ENCODE data around the gene SPATA46. TPM values are rescaled to one million over a fixed set of nuclear protein-coding genes. Genes with fewer than 3 reads are reported as not detected.

The SPATA46 gene
- total RNA-seq, 1 experiment from 2014 or later = not detected

- ChIA-PET POLR2A (no interaction called here), CTCF (no interaction called here), RAD21 (ENCODE audit: low non-redundant PET in 1 of 2, low total read pairs in 2 of 2, uncharacterized antibody in 2 of 2, unreplicated experiment in 2 of 2) (no interaction called here)
- Histone ChIP-seq H3K4me2 (ENCODE audit: low read length) (no peak overlapping the region), H3K79me2 (ENCODE audit: insufficient read depth, low read length) (no peaks in the 10 kb centered on the region), H4K20me1 (ENCODE audit: insufficient read depth) (no peaks in the 10 kb centered on the region), H3K9me3 (ENCODE audit: control insufficient read depth in 1 of 2, insufficient read depth in 1 of 2, low read depth in 1 of 2, low read length in 2 of 2) (no peaks in the 10 kb centered on the region), H3K27ac (ENCODE audit: low read depth, low read length) (no peak overlapping the region), H3K9me2 (ENCODE audit: insufficient read depth) (no peaks in the 10 kb centered on the region), H3K36me3 (ENCODE audit: control insufficient read depth in 1 of 2, insufficient read depth in 2 of 2, low read length in 2 of 2) (no peaks in the 10 kb centered on the region), H3K9ac (ENCODE audit: low read length) (no peak overlapping the region), H2AFZ (ENCODE audit: low read depth, low read length, poor library complexity, severe bottlenecking) (no peak overlapping the region), H3K4me1 (ENCODE audit: control insufficient read depth in 1 of 2, insufficient read depth in 2 of 2, low read length in 2 of 2) (peaks cover 28 to 36% of the 10 kb centered on the region in 2 experiments; a peak in 3 of 4 replicates), H3K27me3 (ENCODE audit: insufficient read depth, low read length) (no peaks in the 10 kb centered on the region), H3K4me3 (replicated peaks in 1 of 2; ENCODE audit: low read depth in 1 of 2, low read length in 2 of 2) (no peak overlapping the region)
- no TSS peak for BruUV-seq (replicated peaks)
- TF ChIP-seq TCF7L2 (IDR thresholded peaks at IDR 0.05; ENCODE audit: borderline replicate concordance, extremely low read depth, insufficient read depth, insufficient read length) = no peak
- DNase-seq (ENCODE audit: low read depth, low spot score) = no peak
- ATAC-seq = no peak
- intact Hi-C loops (cut with micrococcal nuclease) = no loop called here
These were observed 46.2 kb upstream of the SPATA46 start for GRCh38 chr1:162422662-162423375.

GRCh38 chr1:162421258-162422164, 44.9 kb upstream of the SPATA46 start:
- H3K4me2 ChIP-seq (ENCODE audit: low read length) = 0 out of 2 replicates have a peak overlapping the region, but pooled peaks have one; percentile 8
- no peaks in the 10 kb centered on the region for H3K9me3 ChIP-seq (ENCODE audit: control insufficient read depth in 1 of 2, insufficient read depth in 1 of 2, low read depth in 1 of 2, low read length in 2 of 2)
- RAD21 ChIA-PET (ENCODE audit: low non-redundant PET in 1 of 2, low total read pairs in 2 of 2, uncharacterized antibody in 2 of 2, unreplicated experiment in 2 of 2) = no interaction called here
- no peaks in the 10 kb centered on the region for H3K9me2 ChIP-seq (ENCODE audit: insufficient read depth)
- CTCF ChIA-PET = no interaction called here
- H3K79me2 ChIP-seq (ENCODE audit: insufficient read depth, low read length) = no peaks in the 10 kb centered on the region
- no peaks in the 10 kb centered on the region for H3K27me3 ChIP-seq (ENCODE audit: insufficient read depth, low read length)
- POLR2A ChIA-PET = no interaction called here
- H4K20me1 ChIP-seq (ENCODE audit: insufficient read depth) = no peaks in the 10 kb centered on the region
- peak overlapping the region; percentile 13 for H2AFZ ChIP-seq (ENCODE audit: low read depth, low read length, poor library complexity, severe bottlenecking)
- H3K27ac ChIP-seq (ENCODE audit: low read depth, low read length) = no peak overlapping the region
- no TSS peak for BruUV-seq (replicated peaks)
- ATAC-seq = no peak
- DNase-seq (ENCODE audit: low read depth, low spot score) = no peak
- no peak overlapping the region for H3K9ac ChIP-seq (ENCODE audit: low read length)
- peaks cover 28 to 36% of the 10 kb centered on the region in 2 experiments; a peak in 3 of 4 replicates for H3K4me1 ChIP-seq (ENCODE audit: control insufficient read depth in 1 of 2, insufficient read depth in 2 of 2, low read length in 2 of 2)
- intact Hi-C loops (cut with micrococcal nuclease) = no loop called here
- H3K4me3 ChIP-seq (replicated peaks in 1 of 2; ENCODE audit: low read depth in 1 of 2, low read length in 2 of 2) = no peak overlapping the region
- H3K36me3 ChIP-seq (ENCODE audit: control insufficient read depth in 1 of 2, insufficient read depth in 2 of 2, low read length in 2 of 2) = no peaks in the 10 kb centered on the region
- TF ChIP-seq ZFX (IDR thresholded peaks at IDR 0.05) = no peak
- no peak for TF ChIP-seq EZH2 (IDR thresholded peaks at IDR 0.05)
- no peak for TF ChIP-seq ATF3 (IDR thresholded peaks at IDR 0.05)
- TF ChIP-seq REST (IDR thresholded peaks at IDR 0.05; ENCODE audit: low read depth) = no peak
- no peak for TF ChIP-seq SIN3A (IDR thresholded peaks at IDR 0.05; ENCODE audit: low read depth)
- TF ChIP-seq POLR2AphosphoS5 (IDR thresholded peaks at IDR 0.05; ENCODE audit: low read depth, low read length) = no peak
- TF ChIP-seq CEBPB (IDR thresholded peaks at IDR 0.05; ENCODE audit: low read depth) = no peak
- no peak for TF ChIP-seq RAD21 (IDR thresholded peaks at IDR 0.05; ENCODE audit: low read depth)
- no peak for TF ChIP-seq MAX (IDR thresholded peaks at IDR 0.05)
- no peak for TF ChIP-seq POLR2A (IDR thresholded peaks at IDR 0.05; ENCODE audit: borderline replicate concordance, extremely low read depth, insufficient read depth, insufficient read length)
- TF ChIP-seq EZH2phosphoT487 (IDR thresholded peaks at IDR 0.05; ENCODE audit: borderline replicate concordance) = no peak
- TF ChIP-seq JUND (IDR thresholded peaks at IDR 0.05) = no peak
- TF ChIP-seq ELF1 (IDR thresholded peaks at IDR 0.05; ENCODE audit: borderline replicate concordance, low read depth) = no peak

Data from HCT116 (cell line).